Ascending aorta (tissue), 2 donors: Measurements from ENCODE around the gene SRGN. TPM values are rescaled to one million over a fixed set of nuclear protein-coding genes. Genes with fewer than 3 reads are reported as not detected.

ENCODE experiments used
- DNase-seq, 2 donors: peaks; one replicate each; pipeline ENCODE4 v3.0.0-alpha.2; 2019; ENCODE audit warnings: low spot score in 2 of 2
- H3K27ac ChIP-seq, 2 donors: fragments of 200-600 bp; sonication (generic); one replicate each; pipeline ENCODE4 v1.5.1; 2016 to 2017; ENCODE audit warnings: mild to moderate bottlenecking in 1 of 2
- H3K27me3 ChIP-seq: fragments of 200-600 bp; sonication (generic); one replicate; pipeline ENCODE4 v1.5.1; 2017
- H3K36me3 ChIP-seq, 2 donors: fragments of 200-600 bp; sonication (generic); one replicate each; pipeline ENCODE4 v1.5.1; 2016
- H3K4me1 ChIP-seq, 2 donors: fragments of 200-600 bp; sonication (generic); one replicate each; pipeline ENCODE4 v1.5.1; 2016 to 2017; ENCODE audit warnings: mild to moderate bottlenecking in 1 of 2
- H3K4me3 ChIP-seq, 2 donors: fragments of 200-600 bp; sonication (generic); one replicate each; pipeline ENCODE4 v1.5.1; 2016 to 2017; ENCODE audit warnings: mild to moderate bottlenecking in 1 of 2
- H3K9me3 ChIP-seq, 2 donors: fragments of 200-600 bp; sonication (generic); one replicate each; pipeline ENCODE4 v1.5.1; 2016
- CTCF ChIP-seq, 3 experiments: fragments of 200-600 bp in 2 of 3; fragments of 450-650 bp in 1 of 3; sonication (generic) in 2 of 3; IDR thresholded peaks; one replicate each; pipeline ENCODE4 v1.5.1; 2016 to 2019; ENCODE audit warnings: antibody characterized with exemption in 3 of 3, mild to moderate bottlenecking in 1 of 3, moderate library complexity in 1 of 3
- intact Hi-C: fragments of 100-400 bp; cut with DNase I; formaldehyde crosslinking; loops from one replicate; pipeline ENCODE4 v1.15.1; 2023
- total RNA-seq: library from RNA; depleted of rRNA; stranded (reverse); fragments of >200 nt; gene quantifications from one replicate; pipeline ENCODE4 v1.1.0, GENCODE V29; 2016

The SRGN gene
- total RNA-seq, 1 donor from 2014 or later, result 155 TPM

- Histone ChIP-seq H3K4me1 (no peaks in the 10 kb centered on the region), H3K27ac (peak overlapping the region in 1 of 2 donors; percentile 12), H3K27me3 (no peaks in the 10 kb centered on the region), H3K4me3 (no peak overlapping the region), H3K9me3 (no peaks in the 10 kb centered on the region), H3K36me3 (no peaks in the 10 kb centered on the region)
- intact Hi-C loops, result no loop called here
- TF ChIP-seq CTCF (IDR thresholded peaks at IDR 0.05), result no peak
- DNase-seq, result no peak
Measured at GRCh38 chr10:69045441-69046300, 42.2 kb upstream of the SRGN start.

- H3K36me3 ChIP-seq, result no peaks in the 10 kb centered on the region
- H3K4me1 ChIP-seq, result no peaks in the 10 kb centered on the region
- intact Hi-C loops, result no loop called here
- no peaks in the 10 kb centered on the region for H3K27me3 ChIP-seq
- H3K4me3 ChIP-seq, result no peak overlapping the region
- no peak for TF ChIP-seq CTCF (IDR thresholded peaks at IDR 0.05)
- no peaks in the 10 kb centered on the region for H3K9me3 ChIP-seq
- H3K27ac ChIP-seq, result peak overlapping the region; percentile 34 to 50
- DNase-seq, result no peak
Measured at GRCh38 chr10:69047111-69047832, 40.6 kb upstream of the SRGN start.

- Histone ChIP-seq H3K4me1 (no peaks in the 10 kb centered on the region), H3K27ac (peak overlapping the region in 1 of 2 donors; percentile 65), H3K27me3 (no peaks in the 10 kb centered on the region), H3K36me3 (no peaks in the 10 kb centered on the region), H3K9me3 (no peaks in the 10 kb centered on the region), H3K4me3 (no peak overlapping the region)
- no peak for TF ChIP-seq CTCF (IDR thresholded peaks at IDR 0.05)
- intact Hi-C loops, result no loop called here
- peak; percentile 38 to 76 for DNase-seq
Measured at GRCh38 chr10:69048103-69048502, 39.8 kb upstream of the SRGN start.

GRCh38 chr10:69049566-69049961 lies 38.3 kb upstream of the SRGN start:
- TF ChIP-seq CTCF (IDR thresholded peaks at IDR 0.05), result no peak
- Histone ChIP-seq H3K4me1 (no peaks in the 10 kb centered on the region), H3K27me3 (no peaks in the 10 kb centered on the region), H3K36me3 (no peaks in the 10 kb centered on the region), H3K9me3 (no peaks in the 10 kb centered on the region), H3K27ac (peak overlapping the region in 1 of 2 donors; percentile 28), H3K4me3 (no peak overlapping the region)
- DNase-seq, result no peak
- intact Hi-C loops, result no loop called here

- Histone ChIP-seq H3K4me3 (no peak overlapping the region), H3K27ac (no peak overlapping the region), H3K36me3 (no peaks in the 10 kb centered on the region), H3K9me3 (no peaks in the 10 kb centered on the region), H3K27me3 (no peaks in the 10 kb centered on the region), H3K4me1 (no peaks in the 10 kb centered on the region)
- peak; percentile 38 to 77 for DNase-seq
- intact Hi-C loops, result no loop called here
- TF ChIP-seq CTCF (IDR thresholded peaks at IDR 0.05), result no peak
Measured at GRCh38 chr10:69051303-69051702, 36.6 kb upstream of the SRGN start.
